ENCODE data around the gene BPIFB2. TPM values are rescaled to one million over a fixed set of nuclear protein-coding genes. Genes with fewer than 3 reads are reported as not detected.

The BPIFB2 gene
- total and polyA plus RNA-seq, 7 donors: not detected

GRCh38 chr20:33031531-33031930, 24.0 kb downstream of the BPIFB2 start, which contains the start of gene BPIFB6:
Gene BPIFB6 (plus strand): TSS chr20:33031648. CDS start chr20:33031648, 0 bp downstream.
- peak in 1 of 2 donors; percentile 49 for DNase-seq
- H3K27ac ChIP-seq: no peak within 1 kb of the TSS
- H3K36me3 ChIP-seq (ENCODE audit: insufficient read depth in 1 of 2, low read depth in 1 of 2): no peaks in the 10 kb centered on the region
- no peak for ATAC-seq
- no peaks in the 10 kb centered on the region for H3K4me1 ChIP-seq
- peaks cover 0 to 21% (median 7%) of the 10 kb centered on the region in 3 donors for H3K27me3 ChIP-seq (ENCODE audit: insufficient read depth in 3 of 3, low read length in 2 of 3)
- no peak for TF ChIP-seq CTCF (IDR thresholded peaks at IDR 0.05)
- 84 to 88% (median 86%) methylated on average over 10 of the region's 10 CpGs for WGBS, 3 donors
- H3K9me3 ChIP-seq: no peaks in the 10 kb centered on the region
- intact Hi-C loops (cut with DNase I): no loop called here
- H3K4me3 ChIP-seq: no peak within 1 kb of the TSS

GRCh38 chr20:33032555-33032954, 25.1 kb downstream of the BPIFB2 start:
- H3K27me3 ChIP-seq (ENCODE audit: insufficient read depth in 3 of 3, low read length in 2 of 3): peaks cover 0 to 16% (median 5%) of the 10 kb centered on the region in 3 donors
- 70 to 83% (median 76%) methylated on average over 6 of the region's 6 CpGs for WGBS, 3 donors
- ATAC-seq (no peak), DNase-seq (peak in 1 of 2 donors; percentile 15)
- intact Hi-C loops (cut with DNase I): no loop called here
- no peak for TF ChIP-seq CTCF (IDR thresholded peaks at IDR 0.05)
- H3K4me1 ChIP-seq: no peaks in the 10 kb centered on the region
- no peak overlapping the region for H3K27ac ChIP-seq
- H3K9me3 ChIP-seq: no peaks in the 10 kb centered on the region
- no peaks in the 10 kb centered on the region for H3K36me3 ChIP-seq (ENCODE audit: insufficient read depth in 1 of 2, low read depth in 1 of 2)
- H3K4me3 ChIP-seq: no peak overlapping the region

- Histone ChIP-seq H3K27me3 (ENCODE audit: insufficient read depth in 3 of 3, low read length in 2 of 3) (peaks cover 0 to 19% (median 3%) of the 10 kb centered on the region in 3 donors), H3K36me3 (ENCODE audit: insufficient read depth in 1 of 2, low read depth in 1 of 2) (no peaks in the 10 kb centered on the region), H3K4me3 (no peak overlapping the region), H3K4me1 (no peaks in the 10 kb centered on the region), H3K27ac (no peak overlapping the region), H3K9me3 (no peaks in the 10 kb centered on the region)
- ATAC-seq (no peak), DNase-seq (no peak)
- 53 to 66% (median 58%) methylated on average over 5 of the region's 5 CpGs for WGBS, 3 donors
- intact Hi-C loops (cut with DNase I): no loop called here
- no peak for TF ChIP-seq CTCF (IDR thresholded peaks at IDR 0.05)
Observed at GRCh38 chr20:33033381-33033780, 25.9 kb downstream of the BPIFB2 start.

- ATAC-seq: no peak
- Histone ChIP-seq H3K36me3 (ENCODE audit: insufficient read depth in 1 of 2, low read depth in 1 of 2) (no peaks in the 10 kb centered on the region), H3K27me3 (ENCODE audit: insufficient read depth in 3 of 3, low read length in 2 of 3) (peaks cover 0 to 13% (median 0%) of the 10 kb centered on the region in 3 donors), H3K4me3 (no peak overlapping the region), H3K27ac (no peak overlapping the region), H3K9me3 (no peaks in the 10 kb centered on the region), H3K4me1 (no peaks in the 10 kb centered on the region)
- no peak for DNase-seq
- no peak for TF ChIP-seq CTCF (IDR thresholded peaks at IDR 0.05)
- 72 to 81% (median 79%) methylated on average over 5 of the region's 5 CpGs for whole genome bisulfite sequencing, 3 donors
- intact Hi-C loops (cut with DNase I): no loop called here
Observed at GRCh38 chr20:33034115-33034514, 26.6 kb downstream of the BPIFB2 start.

- WGBS, 3 donors: 72 to 79% (median 78%) methylated on average over 6 of the region's 6 CpGs
- ATAC-seq: no peak
- Histone ChIP-seq H3K4me1 (no peaks in the 10 kb centered on the region), H3K9me3 (no peaks in the 10 kb centered on the region), H3K4me3 (no peak overlapping the region), H3K27me3 (ENCODE audit: insufficient read depth in 3 of 3, low read length in 2 of 3) (peaks cover 0 to 8% (median 0%) of the 10 kb centered on the region in 3 donors), H3K36me3 (ENCODE audit: insufficient read depth in 1 of 2, low read depth in 1 of 2) (no peaks in the 10 kb centered on the region), H3K27ac (no peak overlapping the region)
- peak in 1 of 2 donors; percentile 20 for DNase-seq
- TF ChIP-seq CTCF (IDR thresholded peaks at IDR 0.05): no peak
- intact Hi-C loops (cut with DNase I): no loop called here
Observed at GRCh38 chr20:33034901-33035492, 27.5 kb downstream of the BPIFB2 start.
